Measurements from ENCODE around the gene FHIT.

FHIT gene

GRCh38 chr3:59728587-59728908 lies 1522.7 kb downstream of the FHIT start:
- no peak for DNase-seq

GRCh38 chr3:59727902-59728586 lies 1523.2 kb downstream of the FHIT start:
- DNase-seq, result no peak

GRCh38 chr3:59726279-59726678 lies 1525.0 kb downstream of the FHIT start:
- no peak for DNase-seq

- no peak for DNase-seq
Observed at GRCh38 chr3:59717679-59718205, 1533.5 kb downstream of the FHIT start.

- DNase-seq, result no peak
Observed at GRCh38 chr3:59714066-59714465, 1537.2 kb downstream of the FHIT start.

GRCh38 chr3:59710554-59710953 lies 1540.7 kb downstream of the FHIT start:
- DNase-seq, result no peak

- DNase-seq, result no peak
Observed at GRCh38 chr3:59709702-59710553, 1541.3 kb downstream of the FHIT start.

- no peak for DNase-seq
Observed at GRCh38 chr3:59708202-59708601, 1543.0 kb downstream of the FHIT start.

GRCh38 chr3:59704292-59704691 lies 1547.0 kb downstream of the FHIT start:
- DNase-seq, result no peak

GRCh38 chr3:59699648-59700320 lies 1551.5 kb downstream of the FHIT start:
- no peak for DNase-seq

Data from activated CD4-positive, CD25-positive, alpha-beta regulatory T cell (primary cell).